Duodenal mucosa (tissue), 2 donors: Measurements from ENCODE around the gene CPB2.

Experiments used
- H3K27ac ChIP-seq: one replicate; pipeline ENCODE4 v1.7.0; 2013; ENCODE audit warnings: low read depth, low read length
- H3K27me3 ChIP-seq, 2 donors: one replicate each; pipeline ENCODE4 v1.7.0; 2013; ENCODE audit warnings: low read length in 2 of 2, control low read depth in 1 of 2; ENCODE audit not compliant: insufficient read depth in 2 of 2, control insufficient read depth in 1 of 2
- H3K36me3 ChIP-seq, 2 donors: one replicate each; pipeline ENCODE4 v1.7.0; 2013; ENCODE audit warnings: low read length in 2 of 2, control low read depth in 1 of 2; ENCODE audit not compliant: insufficient read depth in 2 of 2, control insufficient read depth in 1 of 2
- H3K4me1 ChIP-seq, 2 donors: one replicate each; pipeline ENCODE4 v1.7.0; 2013; ENCODE audit warnings: low read length in 2 of 2, control low read depth in 1 of 2; ENCODE audit not compliant: insufficient read depth in 2 of 2, control insufficient read depth in 1 of 2
- H3K4me3 ChIP-seq, 2 donors: one replicate each; pipeline ENCODE4 v1.7.0; 2013; ENCODE audit warnings: low read length in 2 of 2, low read depth in 1 of 2
- H3K9ac ChIP-seq, 2 donors: one replicate each; pipeline ENCODE4 v1.7.0; 2013; ENCODE audit warnings: low read length in 2 of 2, low read depth in 1 of 2
- H3K9me3 ChIP-seq, 2 donors: one replicate each; pipeline ENCODE4 v1.7.0; 2013; ENCODE audit warnings: low read length in 2 of 2, control low read depth in 1 of 2; ENCODE audit not compliant: control insufficient read depth in 1 of 2

CPB2 gene

GRCh38 chr13:46079770-46080169, 25.1 kb downstream of the CPB2 start:
- no peaks in the 10 kb centered on the region for H3K4me1 ChIP-seq
- no peaks in the 10 kb centered on the region for H3K9me3 ChIP-seq
- H3K4me3 ChIP-seq = no peak overlapping the region
- H3K27ac ChIP-seq = no peak overlapping the region
- H3K9ac ChIP-seq = no peak overlapping the region
- no peaks in the 10 kb centered on the region for H3K36me3 ChIP-seq
- H3K27me3 ChIP-seq = no peaks in the 10 kb centered on the region

- no peak overlapping the region for H3K9ac ChIP-seq
- no peaks in the 10 kb centered on the region for H3K4me1 ChIP-seq
- H3K27ac ChIP-seq = no peak overlapping the region
- no peaks in the 10 kb centered on the region for H3K27me3 ChIP-seq
- H3K36me3 ChIP-seq = no peaks in the 10 kb centered on the region
- no peaks in the 10 kb centered on the region for H3K9me3 ChIP-seq
- no peak overlapping the region for H3K4me3 ChIP-seq
These were observed 27.6 kb downstream of the CPB2 start for GRCh38 chr13:46077265-46077664.

GRCh38 chr13:46076827-46077226, 28.0 kb downstream of the CPB2 start:
- no peaks in the 10 kb centered on the region for H3K9me3 ChIP-seq
- H3K4me3 ChIP-seq = no peak overlapping the region
- no peaks in the 10 kb centered on the region for H3K27me3 ChIP-seq
- no peak overlapping the region for H3K9ac ChIP-seq
- no peaks in the 10 kb centered on the region for H3K36me3 ChIP-seq
- H3K27ac ChIP-seq = no peak overlapping the region
- no peaks in the 10 kb centered on the region for H3K4me1 ChIP-seq

GRCh38 chr13:46075811-46076210, 29.0 kb downstream of the CPB2 start:
- Histone ChIP-seq H3K9me3 (no peaks in the 10 kb centered on the region), H3K27ac (no peak overlapping the region), H3K27me3 (no peaks in the 10 kb centered on the region), H3K4me3 (no peak overlapping the region), H3K9ac (no peak overlapping the region), H3K36me3 (no peaks in the 10 kb centered on the region), H3K4me1 (no peaks in the 10 kb centered on the region)

- Histone ChIP-seq H3K36me3 (no peaks in the 10 kb centered on the region), H3K27me3 (no peaks in the 10 kb centered on the region), H3K4me3 (no peak overlapping the region), H3K4me1 (no peaks in the 10 kb centered on the region), H3K9me3 (no peaks in the 10 kb centered on the region), H3K9ac (no peak overlapping the region), H3K27ac (no peak overlapping the region)
These were observed 33.1 kb downstream of the CPB2 start for GRCh38 chr13:46071590-46072249.

GRCh38 chr13:46063292-46063691, 41.5 kb downstream of the CPB2 start:
- Histone ChIP-seq H3K36me3 (no peaks in the 10 kb centered on the region), H3K9me3 (no peaks in the 10 kb centered on the region), H3K9ac (no peak overlapping the region), H3K27ac (no peak overlapping the region), H3K4me3 (no peak overlapping the region), H3K4me1 (no peaks in the 10 kb centered on the region), H3K27me3 (no peaks in the 10 kb centered on the region)

- no peaks in the 10 kb centered on the region for H3K9me3 ChIP-seq
- no peaks in the 10 kb centered on the region for H3K27me3 ChIP-seq
- H3K36me3 ChIP-seq = no peaks in the 10 kb centered on the region
- H3K27ac ChIP-seq = no peak overlapping the region
- H3K9ac ChIP-seq = no peak overlapping the region
- no peaks in the 10 kb centered on the region for H3K4me1 ChIP-seq
- no peak overlapping the region for H3K4me3 ChIP-seq
These were observed 42.6 kb downstream of the CPB2 start for GRCh38 chr13:46062185-46062584.

GRCh38 chr13:46059405-46059804, 45.4 kb downstream of the CPB2 start:
- no peak overlapping the region for H3K9ac ChIP-seq
- H3K9me3 ChIP-seq = no peaks in the 10 kb centered on the region
- no peak overlapping the region for H3K27ac ChIP-seq
- no peaks in the 10 kb centered on the region for H3K4me1 ChIP-seq
- no peak overlapping the region for H3K4me3 ChIP-seq
- H3K27me3 ChIP-seq = peaks cover 0 to 1% of the 10 kb centered on the region in 2 donors
- H3K36me3 ChIP-seq = no peaks in the 10 kb centered on the region

- Histone ChIP-seq H3K4me3 (no peak overlapping the region), H3K27me3 (peaks cover 0 to 7% of the 10 kb centered on the region in 2 donors), H3K9me3 (no peaks in the 10 kb centered on the region), H3K9ac (no peak overlapping the region), H3K27ac (no peak overlapping the region), H3K36me3 (no peaks in the 10 kb centered on the region), H3K4me1 (peaks cover under 1 to 3% of the 10 kb centered on the region in 2 donors)
These were observed 46.6 kb downstream of the CPB2 start for GRCh38 chr13:46058268-46058667.

- Histone ChIP-seq H3K4me1 (peaks cover 4 to 6% of the 10 kb centered on the region in 2 donors), H3K4me3 (no peak overlapping the region), H3K9me3 (no peaks in the 10 kb centered on the region), H3K27ac (no peak overlapping the region), H3K27me3 (peaks cover 0 to 7% of the 10 kb centered on the region in 2 donors), H3K36me3 (no peaks in the 10 kb centered on the region), H3K9ac (no peak overlapping the region)
These were observed 47.4 kb downstream of the CPB2 start for GRCh38 chr13:46057256-46058015.
